ENCODE measurements around the gene SMIM44. TPM values are rescaled to one million over a fixed set of nuclear protein-coding genes. Genes with fewer than 3 reads are reported as not detected.
"Not testable (repeated sequence)": the region's sequence is repeated elsewhere in the genome, so short reads cannot be mapped to it uniquely, and the experiment has no call there.

The SMIM44 gene
- total RNA-seq, 1 donor: not detected

DNA sequence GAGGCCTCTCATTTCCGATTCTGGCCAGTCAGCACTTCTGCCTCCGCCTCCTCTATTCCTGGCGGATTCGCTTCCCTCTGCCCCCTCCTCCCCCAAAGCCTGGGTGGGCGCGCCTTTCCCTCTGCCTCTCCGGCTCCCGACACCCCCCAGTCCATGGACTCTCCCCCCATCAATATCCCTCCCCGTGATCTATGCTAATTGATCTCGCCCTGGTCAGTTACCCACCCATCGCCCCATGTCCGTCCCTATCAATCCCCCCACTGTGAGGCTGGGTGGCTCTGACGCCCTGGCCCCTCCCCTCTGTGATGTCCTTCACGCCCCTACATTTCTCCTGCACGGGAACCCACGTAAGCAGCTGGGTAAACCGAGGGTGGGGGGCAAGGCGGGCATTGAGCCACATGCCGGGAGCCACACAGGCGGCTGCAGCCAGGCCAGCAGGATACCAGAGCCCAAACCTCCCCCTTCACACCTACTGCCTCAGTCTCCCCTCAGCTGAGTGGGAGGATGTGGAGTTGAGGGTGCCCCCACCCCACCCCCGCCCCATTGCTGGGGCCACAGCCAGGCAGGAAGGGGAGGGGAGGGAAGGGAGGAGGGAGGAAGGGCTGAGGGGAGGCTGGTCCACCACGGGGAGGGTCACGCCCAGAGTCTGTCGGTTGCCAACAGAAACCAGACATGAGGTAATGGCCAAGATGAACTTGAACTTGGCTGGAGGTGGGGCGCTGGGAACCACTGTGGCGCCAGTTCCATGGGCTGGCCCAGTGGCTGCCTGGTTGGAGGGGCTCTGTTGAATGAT, 24.0 kb downstream of the SMIM44 start:
- peak in 2 of 3 donors; percentile 21 to 46 for DNase-seq (ENCODE audit: low read depth in 2 of 3, low spot score in 2 of 3)

DNA sequence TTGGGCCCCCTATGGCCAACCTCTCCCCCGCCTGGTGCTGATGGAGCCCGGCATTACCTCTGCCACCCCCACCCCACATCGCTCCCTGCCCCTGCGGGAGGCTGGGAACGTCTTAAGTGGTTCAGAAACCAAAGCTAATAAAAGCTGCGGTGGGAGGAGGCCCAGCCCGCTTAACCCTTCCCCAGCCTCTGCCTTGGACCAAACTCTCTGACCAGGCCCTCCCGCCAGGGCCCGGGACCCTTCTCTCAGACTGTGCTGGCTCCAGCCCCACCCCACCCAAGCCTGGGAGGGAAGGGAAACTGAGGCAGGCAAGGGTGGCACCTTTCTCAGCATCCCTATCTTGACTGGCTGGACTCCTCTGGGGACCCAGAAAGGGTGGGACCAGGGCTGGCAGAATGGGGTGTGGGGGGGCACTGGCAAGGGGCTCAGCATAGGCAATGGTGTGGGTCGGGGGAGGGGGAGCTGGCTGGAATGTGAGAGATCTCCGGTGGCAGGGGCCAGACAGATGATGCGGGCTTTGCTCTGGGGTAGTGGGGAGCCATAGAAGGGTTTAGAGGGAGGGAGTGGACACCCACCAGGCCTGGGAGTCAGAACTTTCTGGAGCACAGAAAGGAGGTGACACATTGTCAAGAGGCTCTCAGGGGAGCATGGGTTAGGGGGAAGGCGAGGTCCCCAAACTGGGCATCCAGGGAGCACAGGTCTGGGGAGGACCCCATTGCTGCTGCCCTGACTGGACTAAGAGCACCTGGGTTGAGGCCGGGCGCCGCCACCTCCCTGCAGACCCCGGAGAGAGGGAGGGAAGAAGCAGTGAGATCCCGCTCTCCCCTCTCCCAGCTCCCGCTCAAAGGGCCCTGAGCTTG, 24.8 kb downstream of the SMIM44 start:
- no peak for DNase-seq (ENCODE audit: low read depth in 2 of 3, low spot score in 2 of 3)

GRCh38 chr19:3457528-3458228, 25.6 kb downstream of the SMIM44 start:
- no peak for DNase-seq (ENCODE audit: low read depth in 2 of 3, low spot score in 2 of 3)

GRCh38 chr19:3456925-3457527, 26.2 kb downstream of the SMIM44 start:
- DNase-seq (ENCODE audit: low read depth in 2 of 3, low spot score in 2 of 3): no peak

DNA sequence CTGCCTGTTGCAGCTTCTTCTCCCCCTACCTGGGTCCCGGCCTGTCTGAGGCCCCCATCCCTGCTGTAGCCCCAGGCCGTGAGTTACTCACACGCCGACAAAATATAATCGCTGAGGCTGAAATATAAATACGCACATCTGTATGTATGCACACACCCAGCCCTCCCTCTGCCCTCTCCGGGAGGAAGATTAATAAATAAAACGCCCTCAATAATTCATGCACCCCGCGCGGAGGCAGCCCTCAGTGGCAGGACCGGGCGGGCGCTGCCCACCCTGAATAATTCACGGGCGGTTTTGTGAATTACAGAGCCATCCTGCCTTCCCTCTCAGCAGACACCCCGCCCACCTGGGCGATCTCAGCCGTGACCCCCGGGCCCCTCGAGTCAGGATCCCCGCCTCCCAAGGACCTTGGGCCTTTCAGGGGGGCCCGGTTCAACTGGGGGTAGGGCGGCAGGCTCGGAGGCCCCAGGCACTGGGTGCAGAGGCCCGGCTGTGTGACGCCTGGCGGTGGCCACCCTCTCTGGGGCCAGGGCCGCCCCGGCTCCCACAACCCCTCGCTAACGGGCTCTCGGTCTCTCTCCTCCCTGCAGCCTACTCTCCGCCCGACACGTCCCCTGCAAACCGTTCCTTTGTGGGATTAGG, 27.2 kb downstream of the SMIM44 start:
- DNase-seq (ENCODE audit: low read depth in 2 of 3, low spot score in 2 of 3): no peak

DNA sequence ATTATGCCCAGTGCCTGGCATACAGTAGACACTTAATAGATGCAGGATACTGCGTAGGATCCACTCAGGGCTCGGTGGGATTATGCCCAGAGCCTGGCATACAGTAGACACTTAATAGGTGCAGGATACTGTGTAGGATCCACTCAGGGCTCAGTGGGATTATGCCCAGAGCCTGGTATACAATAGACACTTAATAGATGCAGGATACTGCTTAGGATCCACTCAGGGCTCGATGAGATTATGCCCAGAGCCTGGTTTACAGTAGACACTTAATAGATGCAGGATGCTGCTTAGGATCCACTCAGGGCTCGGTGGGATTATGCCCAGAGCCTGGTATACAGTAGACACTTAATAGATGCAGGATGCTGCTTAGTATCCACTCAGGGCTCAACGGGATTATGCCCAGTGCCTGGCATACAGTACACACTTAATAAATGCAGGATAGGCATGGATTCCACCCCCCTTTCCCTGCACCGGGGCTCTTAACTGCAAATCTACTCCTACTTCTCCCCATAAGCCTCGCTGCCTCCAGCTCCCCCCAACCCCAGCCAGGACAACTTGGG, 27.8 kb downstream of the SMIM44 start:
- no peak for DNase-seq (ENCODE audit: low read depth in 2 of 3, low spot score in 2 of 3)

- no peak for DNase-seq (ENCODE audit: low read depth in 2 of 3, low spot score in 2 of 3)
Observed at GRCh38 chr19:3454656-3455392, 28.4 kb downstream of the SMIM44 start.

- DNase-seq (ENCODE audit: low read depth in 2 of 3, low spot score in 2 of 3): no peak
Observed at GRCh38 chr19:3453840-3454239, 29.4 kb downstream of the SMIM44 start.

- not testable (repeated sequence) for DNase-seq (ENCODE audit: low read depth in 2 of 3, low spot score in 2 of 3)
Observed at GRCh38 chr19:3452942-3453214, 30.4 kb downstream of the SMIM44 start.

DNA sequence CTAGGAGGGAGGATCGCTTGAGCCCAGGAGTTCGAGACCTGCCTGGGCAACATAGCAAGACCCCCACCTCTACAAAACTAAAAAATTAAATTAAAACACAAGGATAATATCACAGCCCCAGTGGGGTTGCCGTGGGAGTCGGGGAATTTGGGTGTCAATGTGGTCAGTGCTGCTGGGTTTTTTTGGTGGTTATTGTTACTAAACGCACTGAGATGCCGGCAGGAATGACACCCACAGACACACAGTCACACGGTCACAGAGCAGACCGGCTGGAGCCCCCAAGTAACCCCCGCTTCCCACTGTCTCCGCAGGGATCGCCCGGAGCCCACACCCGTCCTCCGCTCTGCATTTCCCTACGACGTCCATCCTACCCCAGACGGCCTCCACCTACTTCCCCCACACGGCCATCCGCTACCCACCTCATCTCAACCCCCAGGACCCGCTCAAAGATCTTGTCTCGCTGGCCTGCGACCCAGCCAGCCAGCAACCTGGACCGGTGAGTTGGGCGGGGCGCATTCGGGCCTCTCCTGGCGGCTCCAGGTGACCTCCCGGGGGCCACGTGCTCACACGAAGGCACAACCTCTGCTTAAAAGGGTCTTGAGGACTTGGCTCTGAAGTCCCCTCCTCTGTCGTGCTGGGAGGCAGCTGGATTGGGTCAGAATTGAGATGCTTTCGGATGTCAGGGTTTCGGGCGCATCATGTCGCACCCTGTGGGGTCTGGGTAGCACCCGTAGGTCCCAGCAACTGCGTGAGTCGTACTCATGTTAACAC, 30.9 kb downstream of the SMIM44 start:
- DNase-seq (ENCODE audit: low read depth in 2 of 3, low spot score in 2 of 3): no peak

DNA sequence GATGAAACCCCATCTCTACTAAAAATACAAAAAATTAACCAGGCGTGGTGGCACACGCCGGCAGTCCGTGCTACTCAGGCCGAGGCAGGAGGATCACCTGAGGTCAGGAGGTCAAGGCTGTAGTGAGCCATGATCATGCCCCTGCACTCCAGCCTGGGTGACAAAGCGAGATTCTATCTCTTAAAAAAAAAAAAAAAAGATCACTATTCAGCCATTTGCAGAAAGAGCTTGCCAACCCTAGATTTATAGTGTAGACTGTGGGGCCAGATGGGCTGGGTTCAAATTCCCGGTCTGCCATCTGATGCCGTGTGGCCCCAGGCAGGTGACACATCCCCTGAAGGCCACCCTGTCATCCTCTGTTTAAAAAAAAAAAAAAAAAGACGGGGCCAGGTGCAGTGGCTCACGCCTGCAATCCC, 31.8 kb downstream of the SMIM44 start:
- DNase-seq (ENCODE audit: low read depth in 2 of 3, low spot score in 2 of 3): no peak

- DNase-seq (ENCODE audit: low read depth in 2 of 3, low spot score in 2 of 3): no peak
Observed at GRCh38 chr19:3450796-3451411, 32.3 kb downstream of the SMIM44 start.

GRCh38 chr19:3448616-3449334, 34.5 kb downstream of the SMIM44 start:
- DNase-seq (ENCODE audit: low read depth in 2 of 3, low spot score in 2 of 3): no peak

GRCh38 chr19:3446657-3447056, 36.6 kb downstream of the SMIM44 start:
- not testable (repeated sequence) for DNase-seq (ENCODE audit: low read depth in 2 of 3, low spot score in 2 of 3)

- DNase-seq (ENCODE audit: low read depth in 2 of 3, low spot score in 2 of 3): no peak
Observed at GRCh38 chr19:3444695-3445234, 38.5 kb downstream of the SMIM44 start.

DNA sequence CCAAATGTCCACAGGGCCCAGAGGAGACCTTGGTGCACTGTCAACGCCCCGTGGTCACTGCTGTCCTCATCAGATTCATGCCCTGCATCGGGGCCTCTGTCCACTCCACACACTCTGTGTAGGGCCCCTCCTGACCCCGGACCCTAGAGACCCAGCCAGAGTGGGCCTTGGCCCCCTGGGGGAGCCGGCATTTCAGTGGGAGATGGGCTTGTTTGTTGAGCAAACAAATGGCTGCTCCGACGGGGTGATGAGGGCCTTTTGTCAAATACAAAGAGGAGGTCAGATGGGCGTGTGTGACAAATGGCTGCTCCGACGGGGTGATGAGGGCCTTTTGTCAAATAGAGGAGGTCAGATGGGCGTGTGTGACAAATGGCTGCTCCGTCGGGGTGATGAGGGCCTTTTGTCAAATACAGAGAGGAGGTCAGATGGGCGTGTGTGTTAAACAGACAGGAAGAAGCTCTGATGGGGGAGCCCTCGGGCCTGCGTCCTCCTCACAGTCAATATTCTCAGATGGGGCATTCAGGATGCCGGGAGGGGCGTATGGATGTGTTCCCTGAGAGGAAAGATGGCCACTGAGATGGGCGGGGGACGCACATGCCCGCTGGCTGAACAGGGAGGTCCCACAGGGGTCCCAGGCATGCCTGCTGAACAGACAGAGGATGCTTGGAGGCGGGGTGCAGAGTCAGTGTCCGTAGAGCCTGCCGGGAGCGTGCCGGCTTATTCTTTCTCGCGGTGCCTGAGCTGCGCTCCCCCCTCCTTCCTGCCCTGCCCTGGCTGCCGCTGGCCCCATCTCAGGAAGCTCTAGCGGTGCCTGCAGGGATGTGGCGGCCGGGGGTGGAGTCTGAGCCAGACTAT, 39.2 kb downstream of the SMIM44 start:
- DNase-seq (ENCODE audit: low read depth in 2 of 3, low spot score in 2 of 3): no peak
